Ishikawa (cell line): ENCODE results near the gene STK32A.

ENCODE experiments used
- CEBPB ChIP-seq: IDR thresholded peaks from 2 replicates; pipeline ENCODE4 v1.6.1; 2012
- CREB1 ChIP-seq: IDR thresholded peaks from 2 replicates; pipeline ENCODE4 v1.6.1; 2012; ENCODE audit warnings: low read depth
- EGR1 ChIP-seq: IDR thresholded peaks from 2 replicates; pipeline ENCODE4 v1.6.1; 2012
- EP300 ChIP-seq: IDR thresholded peaks from 2 replicates; pipeline ENCODE4 v1.6.1; 2012; ENCODE audit warnings: borderline replicate concordance
- FOXM1 ChIP-seq: IDR thresholded peaks from 2 replicates; pipeline ENCODE4 v1.6.1; 2012; ENCODE audit warnings: low read depth, borderline replicate concordance
- NFIC ChIP-seq: IDR thresholded peaks from 2 replicates; pipeline ENCODE4 v1.6.1; 2012
- RAD21 ChIP-seq: IDR thresholded peaks from 2 replicates; pipeline ENCODE4 v1.6.1; 2012; ENCODE audit warnings: low read depth
- TAF1 ChIP-seq: IDR thresholded peaks from 2 replicates; pipeline ENCODE4 v1.6.1; 2012; ENCODE audit warnings: low read depth, mild to moderate bottlenecking
- TCF12 ChIP-seq: IDR thresholded peaks from 2 replicates; pipeline ENCODE4 v1.6.1; 2012; ENCODE audit warnings: low read depth
- TEAD4 ChIP-seq: IDR thresholded peaks from 2 replicates; pipeline ENCODE4 v1.6.1; 2012
- USF1 ChIP-seq: IDR thresholded peaks from 2 replicates; pipeline ENCODE4 v1.6.1; 2012
- YY1 ChIP-seq: IDR thresholded peaks from 2 replicates; pipeline ENCODE4 v1.6.1; 2012; ENCODE audit warnings: low read depth
- ZBTB7A ChIP-seq: IDR thresholded peaks from 2 replicates; pipeline ENCODE4 v1.6.1; 2012; ENCODE audit warnings: low read depth
- TF ChIP-seq, protein P1 (sequence below): IDR thresholded peaks from 2 replicates; pipeline ENCODE4 v1.6.1; 2012; ENCODE audit warnings: low read depth, mild to moderate bottlenecking
- TF ChIP-seq, protein P2 (sequence below): IDR thresholded peaks from 2 replicates; pipeline ENCODE4 v1.6.1; 2012

The STK32A gene

GRCh38 chr5:147208134-147208533, 26.7 kb upstream of the STK32A start:
- TF ChIP-seq, protein P1, sequence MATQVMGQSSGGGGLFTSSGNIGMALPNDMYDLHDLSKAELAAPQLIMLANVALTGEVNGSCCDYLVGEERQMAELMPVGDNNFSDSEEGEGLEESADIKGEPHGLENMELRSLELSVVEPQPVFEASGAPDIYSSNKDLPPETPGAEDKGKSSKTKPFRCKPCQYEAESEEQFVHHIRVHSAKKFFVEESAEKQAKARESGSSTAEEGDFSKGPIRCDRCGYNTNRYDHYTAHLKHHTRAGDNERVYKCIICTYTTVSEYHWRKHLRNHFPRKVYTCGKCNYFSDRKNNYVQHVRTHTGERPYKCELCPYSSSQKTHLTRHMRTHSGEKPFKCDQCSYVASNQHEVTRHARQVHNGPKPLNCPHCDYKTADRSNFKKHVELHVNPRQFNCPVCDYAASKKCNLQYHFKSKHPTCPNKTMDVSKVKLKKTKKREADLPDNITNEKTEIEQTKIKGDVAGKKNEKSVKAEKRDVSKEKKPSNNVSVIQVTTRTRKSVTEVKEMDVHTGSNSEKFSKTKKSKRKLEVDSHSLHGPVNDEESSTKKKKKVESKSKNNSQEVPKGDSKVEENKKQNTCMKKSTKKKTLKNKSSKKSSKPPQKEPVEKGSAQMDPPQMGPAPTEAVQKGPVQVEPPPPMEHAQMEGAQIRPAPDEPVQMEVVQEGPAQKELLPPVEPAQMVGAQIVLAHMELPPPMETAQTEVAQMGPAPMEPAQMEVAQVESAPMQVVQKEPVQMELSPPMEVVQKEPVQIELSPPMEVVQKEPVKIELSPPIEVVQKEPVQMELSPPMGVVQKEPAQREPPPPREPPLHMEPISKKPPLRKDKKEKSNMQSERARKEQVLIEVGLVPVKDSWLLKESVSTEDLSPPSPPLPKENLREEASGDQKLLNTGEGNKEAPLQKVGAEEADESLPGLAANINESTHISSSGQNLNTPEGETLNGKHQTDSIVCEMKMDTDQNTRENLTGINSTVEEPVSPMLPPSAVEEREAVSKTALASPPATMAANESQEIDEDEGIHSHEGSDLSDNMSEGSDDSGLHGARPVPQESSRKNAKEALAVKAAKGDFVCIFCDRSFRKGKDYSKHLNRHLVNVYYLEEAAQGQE, result no peak
- TF ChIP-seq NFIC, result no peak
- TF ChIP-seq CREB1, result no peak
- TF ChIP-seq USF1, result no peak
- TF ChIP-seq EP300, result no peak
- TF ChIP-seq CEBPB, result no peak
- TF ChIP-seq, protein P2, sequence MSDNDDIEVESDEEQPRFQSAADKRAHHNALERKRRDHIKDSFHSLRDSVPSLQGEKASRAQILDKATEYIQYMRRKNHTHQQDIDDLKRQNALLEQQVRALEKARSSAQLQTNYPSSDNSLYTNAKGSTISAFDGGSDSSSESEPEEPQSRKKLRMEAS, result no peak
- no peak for TF ChIP-seq RAD21
- TF ChIP-seq ZBTB7A, result no peak
- TF ChIP-seq TEAD4, result no peak
- TF ChIP-seq TCF12, result no peak
- TF ChIP-seq EGR1, result no peak
- TF ChIP-seq FOXM1, result no peak
- no peak for TF ChIP-seq YY1
- TF ChIP-seq TAF1, result no peak

DNA sequence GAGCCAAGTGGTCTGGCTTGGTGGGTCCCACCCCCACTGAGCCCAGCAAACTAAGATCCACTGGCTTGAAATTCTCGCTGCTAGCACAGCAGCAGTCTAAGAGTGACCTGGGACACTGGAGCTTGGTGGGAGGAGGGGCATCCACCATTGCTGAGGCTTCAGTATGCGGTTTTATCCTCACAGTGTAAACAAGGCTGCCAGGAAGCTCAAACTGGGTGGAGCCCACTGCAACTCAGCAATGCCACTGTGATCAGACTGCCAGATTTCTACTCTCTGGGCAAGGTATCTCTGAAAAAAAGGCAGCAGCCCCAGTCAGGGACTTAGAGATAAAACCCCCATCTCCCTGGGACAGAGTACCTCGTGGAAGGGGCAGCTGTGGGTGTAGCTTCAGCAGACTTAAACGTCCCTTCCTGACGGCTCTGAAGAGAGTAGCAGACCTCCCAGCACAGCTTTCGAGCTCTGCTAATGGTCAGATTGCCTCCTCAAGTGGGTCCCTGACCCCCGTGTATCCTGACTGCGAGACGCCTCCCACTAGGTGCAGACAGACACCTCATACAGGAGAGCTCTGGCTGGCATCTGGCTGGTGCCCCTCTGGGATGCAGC, 18.2 kb upstream of the STK32A start:
- no peak for TF ChIP-seq FOXM1
- TF ChIP-seq TCF12, result no peak

DNA sequence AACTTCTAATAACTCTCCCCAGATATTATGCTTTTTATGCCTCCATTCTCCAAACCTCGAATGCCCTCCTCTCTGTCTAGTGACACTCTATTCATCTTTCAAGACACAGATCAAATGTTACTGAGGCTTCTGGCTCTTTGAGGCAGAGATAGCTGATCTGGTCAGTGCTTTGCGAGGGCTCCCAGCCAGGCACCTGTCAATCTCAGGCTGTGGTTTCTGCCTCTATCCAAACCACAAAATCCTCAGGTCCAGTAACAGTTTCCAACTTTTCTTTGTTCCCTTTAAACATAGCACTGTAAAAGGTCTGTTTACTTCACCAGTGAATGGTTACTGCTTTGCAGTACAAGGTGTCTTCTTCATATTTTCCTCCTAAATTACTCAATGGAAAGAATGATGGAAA, 11.5 kb upstream of the STK32A start:
- TF ChIP-seq, protein P2, result no peak
- TF ChIP-seq EGR1, result no peak

DNA sequence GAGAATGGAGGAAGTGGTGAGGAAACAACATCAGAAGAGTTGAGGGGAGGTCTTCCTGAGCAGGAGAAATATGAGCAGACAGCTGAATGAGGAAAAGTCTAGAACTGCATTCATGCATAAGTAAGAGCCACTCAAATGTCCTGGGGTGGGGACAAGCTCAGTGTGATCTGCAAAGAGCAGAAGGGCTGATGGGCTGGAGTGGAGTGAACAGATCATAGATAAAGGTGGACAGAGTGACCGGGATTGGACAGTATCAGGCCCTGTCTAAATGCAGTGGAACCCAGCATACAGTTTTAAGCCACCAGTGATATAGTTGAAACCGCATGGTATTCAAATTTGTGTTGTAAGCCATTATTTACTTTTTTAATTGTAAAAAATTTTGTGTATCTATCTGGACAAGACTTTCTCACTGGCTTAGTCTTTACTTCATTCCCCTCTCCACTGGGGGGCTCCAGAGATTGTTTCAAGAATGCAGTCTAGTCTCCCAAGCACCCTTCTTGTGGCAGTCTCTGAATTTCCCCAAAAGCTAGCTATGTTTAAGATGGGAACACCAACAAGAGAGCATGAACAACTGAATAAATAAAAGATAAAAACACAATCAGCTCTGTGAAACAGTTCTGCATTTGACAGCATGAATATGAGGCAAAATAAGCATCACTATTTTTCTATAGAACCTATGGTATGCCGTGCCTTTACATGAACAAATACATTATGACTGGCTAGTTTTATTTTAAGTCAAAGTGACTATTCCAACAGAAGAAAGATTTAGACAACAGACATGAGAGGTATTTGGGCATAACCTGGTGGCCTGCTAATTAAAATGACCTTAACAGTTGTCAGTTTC, 10.7 kb upstream of the STK32A start:
- TF ChIP-seq RAD21 (peak; percentile 34; the same call in 1 of the 2 replicates), YY1 (no peak), ZBTB7A (no peak)

GRCh38 chr5:147225938-147226337, 8.9 kb upstream of the STK32A start:
- TF ChIP-seq CEBPB, result no peak
- no peak for TF ChIP-seq EP300
- TF ChIP-seq YY1, result no peak
- TF ChIP-seq TEAD4, result no peak
- no peak for TF ChIP-seq NFIC
- no peak for TF ChIP-seq TCF12
- no peak for TF ChIP-seq CREB1
- no peak for TF ChIP-seq EGR1
- no peak for TF ChIP-seq RAD21
- TF ChIP-seq FOXM1, result no peak
- TF ChIP-seq, protein P2, result no peak
- no peak for TF ChIP-seq TAF1
- TF ChIP-seq, protein P1, result no peak
- TF ChIP-seq USF1, result no peak
- TF ChIP-seq ZBTB7A, result no peak

- TF ChIP-seq ZBTB7A, result no peak
- TF ChIP-seq FOXM1, result no peak
- TF ChIP-seq EP300, result no peak
- no peak for TF ChIP-seq USF1
- TF ChIP-seq EGR1, result no peak
- TF ChIP-seq RAD21, result no peak
These were observed 8.3 kb upstream of the STK32A start for GRCh38 chr5:147226512-147226911.
